COLO829 (cell line): ENCODE data around the gene VIP.
"Not testable (repeated sequence)": the region's sequence is repeated elsewhere in the genome, so short reads cannot be mapped to it uniquely, and the experiment has no call there.

ENCODE experiments used
- DNase-seq: peaks from one replicate; pipeline ENCODE4 v3.0.0; 2012; ENCODE audit warnings: low spot score

VIP gene

DNA sequence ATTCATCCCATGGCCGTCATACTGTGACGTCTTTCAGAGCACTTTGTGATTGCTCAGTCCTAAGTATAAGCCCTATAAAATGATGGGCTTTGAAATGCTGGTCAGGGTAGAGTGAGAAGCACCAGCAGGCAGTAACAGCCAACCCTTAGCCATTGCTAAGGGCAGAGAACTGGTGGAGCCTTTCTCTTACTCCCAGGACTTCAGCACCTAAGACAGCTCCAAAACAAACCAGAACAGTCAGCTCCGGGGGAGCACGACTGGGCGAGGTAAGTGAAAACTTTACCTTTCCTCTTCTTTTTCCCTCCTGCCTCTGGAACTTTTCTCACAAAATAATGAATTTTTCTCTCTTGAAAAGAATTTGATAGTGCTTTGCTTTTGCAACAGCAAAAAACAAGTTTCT lies at the start of gene VIP:
Gene VIP (plus strand): TSS at position 104 of the 400 bp plus-strand sequence. CDS start 1,381 bp downstream, outside the sequence.
- DNase-seq = no peak

GRCh38 chr6:152701081-152701862 lies 49.3 kb upstream of the VIP start:
- no peak for DNase-seq

DNA sequence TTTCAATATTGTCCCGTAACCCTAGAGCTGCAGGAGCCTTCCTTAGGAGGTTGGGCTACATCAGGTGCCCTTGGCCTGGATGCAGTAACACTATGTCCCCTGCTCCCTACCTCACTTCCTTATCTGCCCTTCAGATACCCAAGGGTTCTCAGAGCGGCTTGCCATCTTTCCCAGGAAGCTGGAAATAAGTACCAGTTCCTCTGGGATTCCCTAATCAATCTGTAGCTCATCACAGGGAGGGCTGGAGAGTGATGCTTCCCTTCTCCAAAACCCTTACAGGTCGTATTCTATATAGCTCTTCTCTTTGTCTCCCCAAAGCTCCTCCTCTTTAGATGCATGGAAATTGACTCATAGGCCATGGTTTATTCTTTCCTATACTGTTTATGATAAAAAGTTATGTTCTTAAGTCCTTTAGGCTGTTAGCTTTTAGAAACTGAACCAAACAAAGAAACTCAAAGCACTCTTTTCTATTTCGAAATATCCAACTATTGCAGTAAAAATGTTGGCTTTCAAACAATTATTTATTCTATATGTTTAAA lies 48.7 kb upstream of the VIP start:
- DNase-seq = no peak

DNA sequence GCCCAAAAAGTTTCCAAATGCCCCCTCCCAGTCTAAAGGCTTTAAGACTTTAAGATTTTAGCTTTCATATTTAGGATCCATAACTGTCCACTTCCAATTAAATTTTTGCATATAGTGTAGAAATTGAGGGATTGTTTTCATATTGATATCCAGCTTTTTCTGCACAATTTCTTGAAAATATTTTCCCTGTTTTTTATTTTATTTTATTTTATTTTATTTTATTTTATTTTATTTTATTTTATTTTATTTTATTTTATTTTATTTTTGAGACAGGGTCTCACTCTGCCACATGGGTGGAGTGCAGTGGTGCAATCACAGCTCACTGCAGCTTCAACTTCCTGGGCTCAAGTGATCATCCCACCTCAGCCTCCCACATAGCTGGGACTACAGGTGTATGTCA lies 46.8 kb upstream of the VIP start:
- DNase-seq = not testable (repeated sequence)

DNA sequence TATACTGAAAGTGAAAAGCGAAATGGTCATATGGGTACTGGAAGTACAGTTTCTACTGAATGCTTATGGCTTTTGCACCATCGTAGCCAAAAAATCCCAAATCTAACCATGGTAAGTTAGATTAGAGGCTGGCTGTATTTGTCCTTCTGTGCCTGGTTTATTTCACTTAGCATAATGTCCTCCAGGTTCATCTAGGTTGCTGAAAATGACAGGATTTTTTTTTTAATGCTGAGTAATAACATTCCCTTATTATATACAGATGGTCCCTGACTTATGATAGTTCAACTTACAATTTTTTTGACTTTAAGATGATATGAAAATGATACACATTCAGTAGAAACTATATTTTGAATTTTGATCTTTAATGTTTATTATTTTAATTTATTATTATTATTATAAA lies 45.3 kb upstream of the VIP start:
- no peak for DNase-seq

GRCh38 chr6:152716322-152716721 lies 34.3 kb upstream of the VIP start:
- DNase-seq = no peak

GRCh38 chr6:152720974-152721373 lies 29.6 kb upstream of the VIP start:
- no peak for DNase-seq

- DNase-seq = no peak
Measured at GRCh38 chr6:152721956-152722355, 28.6 kb upstream of the VIP start.

DNA sequence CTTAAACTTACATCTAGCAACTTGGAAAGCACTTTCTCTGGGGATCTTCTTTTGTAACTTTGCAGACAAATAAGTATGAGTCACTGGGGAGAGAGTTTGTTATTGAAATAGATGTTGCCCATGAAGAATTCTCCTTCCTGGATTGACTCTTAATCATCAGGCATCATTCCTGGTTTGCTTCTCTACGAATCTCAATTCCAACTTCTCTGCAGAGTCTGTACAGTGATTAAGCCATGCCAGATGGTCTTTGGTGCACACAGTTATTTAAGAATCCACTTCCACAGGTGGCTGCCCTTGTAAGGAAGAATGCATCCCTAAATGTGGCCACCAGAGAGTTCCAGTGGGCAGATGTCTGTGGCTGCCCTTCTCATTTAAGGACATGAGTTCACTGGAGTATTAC lies 27.2 kb upstream of the VIP start:
- no peak for DNase-seq

DNA sequence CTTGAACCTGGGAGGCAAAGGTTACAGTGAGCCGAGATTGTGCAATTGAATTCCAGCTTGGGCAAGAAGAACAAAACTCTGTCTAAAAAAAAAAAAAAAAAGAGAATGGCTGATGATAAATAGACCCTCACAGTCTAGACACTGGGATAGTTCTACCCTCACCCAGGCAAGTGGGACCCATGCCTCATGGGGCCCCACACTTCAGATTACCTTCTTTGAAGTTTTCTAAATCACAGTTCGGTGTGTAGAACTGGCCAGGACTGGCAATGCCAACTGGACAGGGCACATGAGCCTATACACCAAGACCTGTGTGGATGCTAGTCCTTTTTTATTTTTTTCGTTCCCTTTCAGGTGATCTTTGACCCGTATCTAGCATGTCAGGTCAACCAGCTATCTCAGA lies 24.3 kb upstream of the VIP start:
- DNase-seq = no peak

- DNase-seq = no peak
Measured at GRCh38 chr6:152727507-152727906, 23.1 kb upstream of the VIP start.

DNA sequence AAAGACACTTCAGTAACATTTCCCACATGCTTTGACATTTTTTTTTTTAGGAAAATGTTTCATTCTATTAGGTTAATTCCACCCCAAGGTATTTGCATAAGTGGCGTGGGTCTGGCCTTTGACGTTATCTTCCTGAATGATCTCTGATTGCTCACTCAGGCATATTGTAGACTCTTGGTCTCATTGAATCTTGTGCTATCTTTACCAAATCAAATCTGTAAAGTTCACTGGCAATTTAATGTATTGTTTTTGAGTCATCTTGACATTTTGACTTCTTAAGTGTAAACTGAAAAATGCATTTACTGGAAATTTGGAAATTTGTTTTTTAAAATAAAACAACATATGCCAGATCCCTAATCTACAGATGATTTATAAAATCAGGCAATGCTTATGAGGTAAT lies 16.0 kb upstream of the VIP start:
- no peak for DNase-seq

- DNase-seq = no peak
Measured at GRCh38 chr6:152736687-152737273, 13.8 kb upstream of the VIP start.

GRCh38 chr6:152745509-152746171 lies 5.0 kb upstream of the VIP start:
- DNase-seq = no peak

DNA sequence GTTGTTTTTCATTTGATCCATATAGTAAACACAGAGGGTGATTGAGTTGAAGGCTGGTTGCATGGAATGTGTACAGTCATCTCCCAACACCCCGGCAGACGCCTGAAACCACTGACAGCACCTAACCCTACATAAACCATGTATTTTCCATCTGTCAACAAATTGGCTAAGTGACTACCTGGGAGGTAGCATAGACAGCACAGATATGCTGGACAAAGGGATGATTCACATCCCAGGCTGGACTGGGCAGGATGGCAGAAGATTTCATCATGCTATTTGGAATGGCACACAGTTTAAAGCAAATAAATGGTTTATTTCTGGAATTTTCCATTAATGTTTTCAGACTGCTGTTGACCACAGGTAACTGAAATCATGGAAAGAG lies 4.4 kb upstream of the VIP start:
- no peak for DNase-seq

DNA sequence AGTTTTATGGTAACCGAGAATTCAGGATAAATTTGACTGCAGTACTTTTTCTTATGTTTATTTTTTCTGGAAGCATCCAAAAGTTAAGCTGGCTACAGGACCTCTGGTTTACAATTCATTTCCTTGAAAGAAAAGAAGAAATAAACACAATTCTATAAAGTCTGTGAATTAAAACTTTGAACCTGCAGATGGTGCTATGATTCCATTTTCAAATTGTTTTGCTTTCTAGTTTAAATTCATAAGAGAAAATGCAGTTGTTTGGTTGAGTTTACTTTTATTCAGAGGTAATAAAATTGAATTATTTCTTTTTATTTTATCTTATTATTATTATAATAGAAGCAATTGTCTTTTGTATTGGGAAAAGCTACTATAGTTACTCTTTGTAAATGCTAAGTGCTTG lies 1.8 kb upstream of the VIP start:
- DNase-seq = no peak

DNA sequence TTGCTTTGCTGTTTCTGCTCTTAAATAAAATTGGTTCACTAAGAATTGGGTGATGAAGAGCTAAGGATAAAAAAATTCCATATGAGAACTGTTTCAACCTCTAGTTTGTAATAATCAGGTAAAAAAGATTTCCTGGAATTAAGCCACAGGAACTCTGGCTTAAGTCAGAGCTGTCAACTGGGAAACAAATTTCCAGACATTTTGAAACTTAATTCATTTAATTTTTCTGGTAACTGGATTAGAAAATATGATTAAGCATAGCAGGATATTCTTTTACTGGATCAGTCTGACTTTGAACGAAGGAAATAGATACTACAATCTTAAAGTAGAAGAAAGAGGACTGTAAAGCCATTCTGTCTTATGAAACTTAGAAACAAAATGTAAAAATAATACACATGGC lies 1.3 kb upstream of the VIP start:
- no peak for DNase-seq

DNA sequence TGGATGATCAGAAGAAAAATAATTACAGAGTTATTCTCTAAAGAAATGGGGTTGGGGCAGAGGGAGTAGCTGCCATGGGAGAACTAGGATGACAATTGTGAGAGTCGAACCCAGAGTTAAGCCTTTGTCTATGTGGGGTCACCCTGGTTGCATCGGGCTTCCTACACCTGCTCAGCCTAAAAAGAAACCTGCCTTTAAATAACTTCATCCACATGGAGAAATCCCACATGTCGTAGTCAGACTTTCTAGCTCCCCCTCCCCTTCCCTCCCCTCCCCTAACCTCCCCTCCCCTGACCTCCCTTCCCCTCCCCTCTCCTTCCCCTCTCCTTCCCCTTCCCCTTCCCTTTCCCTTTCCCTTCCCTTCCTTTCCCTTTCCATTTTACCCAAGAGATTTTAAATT lies 14.7 kb downstream of the VIP start:
- no peak for DNase-seq

- DNase-seq = no peak
Measured at GRCh38 chr6:152769159-152769558, 18.6 kb downstream of the VIP start.

- DNase-seq = no peak
Measured at GRCh38 chr6:152769993-152770392, 19.4 kb downstream of the VIP start.

- DNase-seq = no peak
Measured at GRCh38 chr6:152771061-152771687, 20.6 kb downstream of the VIP start.

- no peak for DNase-seq
Measured at GRCh38 chr6:152775428-152775827, 24.8 kb downstream of the VIP start.

- DNase-seq = no peak
Measured at GRCh38 chr6:152776833-152777232, 26.2 kb downstream of the VIP start.
